ENCODE data around the gene MRGPRD.

MRGPRD gene

GRCh38 chr11:68968306-68969250 is 12.2 kb downstream of the MRGPRD start:
- DNase-seq (ENCODE audit: low read depth): no peak

DNA sequence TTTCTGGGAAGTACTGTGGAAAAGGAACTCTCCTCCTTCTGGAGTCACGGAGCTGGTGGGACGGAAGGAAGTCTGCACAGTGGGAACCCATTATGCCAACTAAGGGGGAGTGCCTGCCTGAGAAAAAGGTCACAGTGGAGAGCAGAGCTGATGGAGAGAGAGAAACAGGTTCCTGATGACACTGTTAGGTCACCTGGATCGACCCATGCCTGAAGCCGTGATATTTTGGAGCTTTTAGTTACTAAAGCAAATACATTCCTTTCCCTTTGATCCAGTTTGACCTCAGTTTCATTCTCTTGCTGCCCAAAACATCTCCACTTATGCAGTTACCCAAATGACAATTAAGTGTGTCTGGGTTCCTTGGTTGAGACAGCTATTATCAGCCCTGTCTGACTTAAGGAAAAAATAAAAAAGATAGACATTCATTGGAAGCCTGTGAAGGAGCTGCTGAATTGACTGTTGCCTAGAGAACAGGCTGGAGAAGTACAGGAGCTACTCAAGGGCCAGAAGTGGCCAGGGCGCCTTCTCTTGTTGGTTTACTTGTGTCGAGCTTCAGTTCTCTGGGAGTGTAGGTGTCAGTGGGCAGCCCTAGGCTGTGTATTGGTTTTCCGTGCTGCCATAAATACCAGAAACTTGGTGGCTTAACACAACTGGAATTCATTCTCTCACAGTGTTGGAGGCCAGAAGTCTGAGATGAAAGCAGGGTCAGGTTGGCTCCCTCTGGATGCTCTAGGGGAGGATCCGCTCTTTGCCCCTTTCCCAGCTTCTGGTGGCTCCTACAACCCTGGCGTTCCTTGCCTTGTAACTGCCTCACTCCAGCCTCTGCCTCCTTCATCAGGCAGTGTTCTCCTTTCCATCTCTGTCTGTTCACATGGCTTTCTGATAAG is 13.6 kb downstream of the MRGPRD start:
- DNase-seq (ENCODE audit: low read depth): no peak

GRCh38 chr11:68965901-68966853 is 14.6 kb downstream of the MRGPRD start:
- no peak for DNase-seq (ENCODE audit: low read depth)

- no peak for DNase-seq (ENCODE audit: low read depth)
Measured at GRCh38 chr11:68963779-68964178, 17.0 kb downstream of the MRGPRD start.

GRCh38 chr11:68962527-68963250 is 18.1 kb downstream of the MRGPRD start:
- no peak for DNase-seq (ENCODE audit: low read depth)

DNA sequence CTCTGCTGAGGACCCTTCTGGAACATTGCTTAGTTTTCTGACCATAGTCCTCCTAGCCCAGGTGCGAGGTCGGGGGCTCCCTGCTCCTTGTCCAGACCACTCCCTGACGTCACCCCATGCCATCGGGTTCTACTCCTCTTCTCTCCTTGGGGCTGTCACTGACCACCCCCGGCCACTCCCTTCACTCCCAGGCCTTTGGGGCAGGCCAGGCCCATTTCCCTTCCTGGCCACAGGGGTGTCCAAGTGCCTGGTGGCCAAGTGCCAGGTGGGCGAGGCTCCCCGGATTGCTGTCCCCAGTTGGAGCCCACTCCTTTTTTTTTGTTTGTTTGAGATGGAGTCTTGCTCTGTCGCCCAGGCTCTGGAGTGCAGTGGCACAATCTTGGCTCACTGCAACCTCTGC is 19.5 kb downstream of the MRGPRD start:
- no peak for DNase-seq (ENCODE audit: low read depth)

DNA sequence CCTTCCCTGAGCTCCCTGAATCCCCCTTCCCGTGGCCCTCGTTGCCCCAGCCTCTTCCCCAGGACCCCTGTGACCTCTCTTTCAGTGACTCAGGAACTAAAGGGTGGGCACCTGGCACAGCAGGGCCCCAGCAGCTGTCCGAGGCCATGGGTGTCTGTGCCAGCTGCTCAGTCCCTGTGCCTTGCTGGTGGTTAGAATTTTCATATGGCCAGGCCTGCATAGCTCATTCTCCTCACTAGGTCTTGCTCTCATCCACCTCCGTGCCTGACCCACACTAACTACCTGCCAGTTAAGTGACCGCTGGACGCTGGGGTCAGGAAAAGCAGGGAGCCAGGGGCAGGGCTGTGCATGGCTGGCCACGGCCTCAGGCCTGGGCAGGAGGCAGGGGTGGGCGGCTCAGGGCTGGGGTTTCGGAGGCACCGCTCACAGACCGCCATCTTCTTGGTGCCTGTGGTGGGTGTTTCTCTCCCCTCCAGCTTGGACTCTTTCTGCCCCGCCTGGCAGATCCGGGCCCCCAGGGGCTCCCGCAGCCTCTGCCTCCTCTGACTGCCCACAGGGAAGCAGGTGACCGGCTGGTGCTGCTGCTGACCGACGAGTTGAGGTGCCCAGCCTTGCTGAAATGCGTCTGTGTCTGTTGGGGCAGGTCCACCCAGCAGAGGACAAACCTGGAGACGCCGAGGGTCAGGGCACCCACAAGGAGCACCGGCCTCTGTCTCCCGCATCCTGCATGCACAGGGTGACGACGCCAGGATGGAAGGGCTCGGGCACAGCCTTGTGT is 20.3 kb downstream of the MRGPRD start:
- no peak for DNase-seq (ENCODE audit: low read depth)

DNA sequence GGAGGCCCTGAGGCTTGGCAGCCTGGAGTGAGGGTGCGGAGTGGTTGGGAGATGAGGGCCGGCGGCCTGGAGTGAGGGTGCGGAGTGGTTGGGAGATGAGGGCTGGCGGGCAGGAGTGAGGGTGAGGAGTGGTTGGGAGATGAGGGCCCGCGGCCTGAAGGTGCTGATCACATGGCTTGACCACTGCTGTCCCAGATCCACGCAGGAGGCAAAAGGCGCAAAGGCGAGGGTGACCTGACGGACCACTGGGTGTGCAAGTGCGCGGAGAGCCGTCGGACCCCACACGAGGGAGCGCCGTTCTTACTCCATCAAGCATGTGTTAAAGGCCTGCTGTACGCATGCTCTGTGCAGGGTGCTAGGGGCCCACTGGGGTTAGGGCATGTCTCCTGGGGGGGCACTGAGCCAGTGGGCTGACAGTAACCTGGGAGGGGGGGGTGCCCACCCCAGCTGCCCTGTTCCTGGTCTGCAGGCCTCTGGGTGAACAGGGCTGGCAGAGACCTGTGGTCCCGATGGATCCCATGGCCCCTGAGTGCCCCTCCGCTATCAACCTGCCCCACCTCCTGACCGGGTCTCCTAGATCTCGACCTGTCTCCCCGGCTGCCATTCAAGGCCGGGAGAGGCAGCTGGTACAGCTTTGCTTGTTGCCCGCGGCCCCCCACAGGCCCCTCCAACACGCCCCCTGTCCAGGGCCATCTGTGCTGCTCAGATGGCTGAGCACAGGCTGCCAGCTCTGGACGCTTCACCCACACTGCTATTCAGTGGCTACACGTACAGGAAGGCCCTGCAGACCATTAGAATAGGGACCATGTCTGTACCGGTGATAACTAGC is 21.1 kb downstream of the MRGPRD start:
- DNase-seq (ENCODE audit: low read depth): no peak

- DNase-seq (ENCODE audit: low read depth): no peak
Measured at GRCh38 chr11:68958211-68958610, 22.6 kb downstream of the MRGPRD start.

- DNase-seq (ENCODE audit: low read depth): no peak
Measured at GRCh38 chr11:68956547-68957254, 24.1 kb downstream of the MRGPRD start.

- peak; percentile 32 for DNase-seq (ENCODE audit: low read depth)
Measured at GRCh38 chr11:68956142-68956541, 24.6 kb downstream of the MRGPRD start.

- DNase-seq (ENCODE audit: low read depth): no peak
Measured at GRCh38 chr11:68955607-68955958, 25.2 kb downstream of the MRGPRD start.

- DNase-seq (ENCODE audit: low read depth): peak; percentile 73
Measured at GRCh38 chr11:68954836-68955606, 25.8 kb downstream of the MRGPRD start.

DNA sequence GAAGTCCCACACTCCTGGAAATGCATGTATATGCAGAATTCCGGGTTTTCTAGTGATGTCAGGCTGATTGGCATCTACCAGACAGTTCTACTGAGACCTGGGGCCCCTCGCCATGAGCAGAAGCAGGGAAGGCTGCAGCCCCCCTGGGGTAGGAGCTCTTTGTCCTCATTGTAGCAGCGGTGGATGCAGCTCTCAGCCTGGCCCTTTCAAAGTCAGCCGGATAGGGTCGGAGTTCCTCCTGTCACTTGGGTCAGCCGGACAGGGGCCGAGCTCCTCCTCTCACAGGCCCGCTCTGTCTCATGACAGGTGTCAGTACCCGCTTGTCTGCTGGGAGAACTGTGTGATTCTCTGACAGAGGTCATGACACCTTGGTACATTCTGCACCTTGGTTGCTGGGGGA is 30.0 kb downstream of the MRGPRD start:
- DNase-seq (ENCODE audit: low read depth): no peak

GRCh38 chr11:68950270-68950669 is 30.5 kb downstream of the MRGPRD start:
- DNase-seq (ENCODE audit: low read depth): no peak

DNA sequence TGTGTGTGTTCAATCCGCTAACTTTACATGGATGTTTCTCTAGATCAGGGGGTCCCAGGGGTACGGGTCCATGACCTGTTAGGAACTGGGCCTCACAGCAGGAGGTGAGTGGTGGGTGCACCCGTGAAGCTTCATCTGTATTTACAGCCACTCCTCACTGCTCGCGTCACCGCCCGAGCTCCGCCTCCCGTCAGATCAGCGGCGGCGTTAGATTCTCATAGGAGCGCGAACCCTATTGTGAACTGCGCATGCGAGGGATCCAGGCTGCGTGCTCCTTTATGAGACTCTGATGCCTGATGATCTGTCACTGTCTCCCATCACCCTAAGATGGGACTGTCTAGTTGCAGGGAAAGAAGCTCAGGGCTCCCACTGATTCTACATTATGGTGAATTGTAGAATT is 31.9 kb downstream of the MRGPRD start:
- DNase-seq (ENCODE audit: low read depth): no peak

DNA sequence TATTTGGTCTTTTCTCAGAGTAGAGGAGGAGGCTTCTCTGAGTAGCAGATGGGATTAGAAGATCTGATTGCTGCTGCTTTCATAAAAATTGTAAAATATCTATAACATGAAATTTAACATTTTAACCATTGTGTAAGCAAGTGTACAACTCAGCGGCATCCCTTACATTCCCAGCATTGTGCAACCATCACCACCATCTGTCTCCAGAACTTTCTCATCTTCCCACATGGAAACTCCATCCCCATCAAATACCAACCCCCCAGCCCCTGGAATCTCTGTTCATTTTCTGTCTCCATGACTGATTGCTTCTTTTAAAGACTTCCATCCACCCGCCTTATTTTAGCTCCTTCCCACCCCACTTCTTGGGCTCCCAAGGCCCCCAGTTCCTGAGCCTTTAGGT is 32.3 kb downstream of the MRGPRD start:
- no peak for DNase-seq (ENCODE audit: low read depth)

DNA sequence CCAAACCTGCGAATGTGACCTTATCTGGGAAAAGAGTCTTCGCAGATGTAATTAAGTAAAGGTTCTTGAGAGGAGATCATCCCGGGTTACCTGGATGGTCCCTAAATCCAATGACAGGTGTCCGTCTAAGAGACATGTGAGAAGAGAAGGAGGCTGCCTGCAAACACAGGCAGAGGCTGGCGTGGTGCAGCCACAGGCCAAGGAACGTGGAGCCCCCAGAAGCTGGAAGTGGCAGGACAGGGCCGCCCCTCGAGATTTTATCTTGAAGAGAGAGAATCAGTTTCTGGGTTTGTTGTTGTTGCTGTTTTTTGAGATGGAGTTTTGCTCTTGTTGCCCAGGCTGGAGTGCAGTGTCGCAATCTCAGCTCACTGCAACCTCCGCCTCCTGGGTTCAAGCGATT is 33.6 kb downstream of the MRGPRD start:
- DNase-seq (ENCODE audit: low read depth): no peak

Data from CMK (cell line).